A549 (cell line): Measurements from ENCODE around the gene PROC. TPM values are rescaled to one million over a fixed set of nuclear protein-coding genes. Genes with fewer than 3 reads are reported as not detected.

ENCODE experiments used
- CBX8 ChIP-seq: fragments of 200-600 bp; sonication (generic); IDR thresholded peaks from 2 replicates; pipeline ENCODE4 v1.6.1; 2016
- CEBPB ChIP-seq, 2 experiments: fragments of >200 bp in 1 of 2; sonication (Bioruptor Twin) in 1 of 2; formaldehyde crosslinking in 1 of 2; IDR thresholded peaks; 2 replicates each; pipeline ENCODE4 v1.6.1; 2012 to 2016
- EHF ChIP-seq: fragments of 250-450 bp; sonication (Bioruptor Pico); IDR thresholded peaks from 2 replicates; pipeline ENCODE4 v1.5.0; 2020; ENCODE audit warnings: mild to moderate bottlenecking
- EHMT2 ChIP-seq: fragments of 200-600 bp; sonication (generic); IDR thresholded peaks from 2 replicates; pipeline ENCODE4 v1.6.1; 2016; ENCODE audit warnings: antibody characterized with exemption, low read depth, mild to moderate bottlenecking, moderate library complexity
- ESRRA ChIP-seq: fragments of 150-350 bp; IDR thresholded peaks from 2 replicates; pipeline ENCODE4 v1.6.1; 2014; ENCODE audit warnings: mild to moderate bottlenecking, low read length, borderline replicate concordance
- FOSL2 ChIP-seq, 2 experiments: fragments of 450-650 bp in 1 of 2; fragments of >200 bp in 1 of 2; sonication (Bioruptor Twin) in 1 of 2; formaldehyde crosslinking; IDR thresholded peaks; 2 replicates each; pipeline versions ENCODE4 v1.5.0 to v1.6.1; 2016 to 2020; ENCODE audit warnings: mild to moderate bottlenecking in 1 of 2, moderate library complexity in 1 of 2
- FOXS1 ChIP-seq: fragments of 250-450 bp; sonication (Bioruptor Pico); IDR thresholded peaks from 2 replicates; pipeline ENCODE4 v1.5.0; 2020; ENCODE audit warnings: mild to moderate bottlenecking, moderate library complexity
- GATA3 ChIP-seq: IDR thresholded peaks from 2 replicates; pipeline ENCODE4 v1.6.1; 2012; ENCODE audit warnings: borderline replicate concordance
- HEYL ChIP-seq: fragments of 250-450 bp; sonication (Bioruptor Pico); IDR thresholded peaks from 2 replicates; pipeline ENCODE4 v1.8.0; 2021; ENCODE audit warnings: mild to moderate bottlenecking, moderate library complexity
- HOXB13 ChIP-seq: fragments of 250-450 bp; sonication (Bioruptor Pico); IDR thresholded peaks from 2 replicates; pipeline ENCODE4 v1.5.0; 2020; ENCODE audit warnings: low read depth, mild to moderate bottlenecking, moderate library complexity
- JUNB ChIP-seq: fragments of >200 bp; sonication (Bioruptor Twin); formaldehyde crosslinking; IDR thresholded peaks from 2 replicates; pipeline ENCODE4 v1.6.1; 2016
- NPAS2 ChIP-seq: fragments of 250-450 bp; sonication (Bioruptor Pico); IDR thresholded peaks from 2 replicates; pipeline ENCODE4 v1.8.0; 2022; ENCODE audit warnings: mild to moderate bottlenecking, moderate library complexity, borderline replicate concordance
- PHF8 ChIP-seq: fragments of 200-600 bp; sonication (generic); IDR thresholded peaks from 2 replicates; pipeline ENCODE4 v1.6.1; 2016; ENCODE audit warnings: low read depth, mild to moderate bottlenecking, antibody characterized with exemption, moderate library complexity, borderline replicate concordance
- POLR2A ChIP-seq: IDR thresholded peaks from 2 replicates; pipeline ENCODE4 v1.6.1; 2012; ENCODE audit warnings: mild to moderate bottlenecking, low read length
- POLR2AphosphoS2 ChIP-seq: conservative IDR thresholded peaks from 2 replicates; pipeline ENCODE4 v1.6.1; 2012; ENCODE audit warnings: low read length, improper control_type of control experiment, inconsistent platforms
- RAD21 ChIP-seq, 2 experiments: fragments of >200 bp in 1 of 2; sonication (Bioruptor Twin) in 1 of 2; formaldehyde crosslinking in 1 of 2; IDR thresholded peaks in 1 of 2; conservative IDR thresholded peaks in 1 of 2; 2 replicates in 1 of 2; 3 replicates in 1 of 2; pipeline ENCODE4 v1.6.1; 2012 to 2018; ENCODE audit warnings: inconsistent platforms in 1 of 2
- RARB ChIP-seq: fragments of 250-450 bp; sonication (Bioruptor Pico); IDR thresholded peaks from 2 replicates; pipeline ENCODE4 v1.8.0; 2021; ENCODE audit warnings: mild to moderate bottlenecking, moderate library complexity
- RNF2 ChIP-seq: fragments of 200-600 bp; sonication (generic); IDR thresholded peaks from 2 replicates; pipeline ENCODE4 v1.6.1; 2016; ENCODE audit warnings: low read depth, mild to moderate bottlenecking, antibody characterized with exemption, moderate library complexity, borderline replicate concordance
- TFCP2L1 ChIP-seq: fragments of 250-450 bp; sonication (Bioruptor Pico); IDR thresholded peaks from 2 replicates; pipeline ENCODE4 v1.5.0; 2021; ENCODE audit warnings: mild to moderate bottlenecking
- TP53 ChIP-seq: fragments of 250-450 bp; sonication (Bioruptor Pico); IDR thresholded peaks from 2 replicates; pipeline ENCODE4 v1.5.0; 2021; ENCODE audit warnings: mild to moderate bottlenecking, moderate library complexity
- ZFP36 ChIP-seq: fragments of 450-650 bp; IDR thresholded peaks from 2 replicates; pipeline ENCODE4 v1.6.1; 2014; ENCODE audit warnings: borderline replicate concordance; ENCODE audit not compliant: partially characterized antibody
- ZNF302 ChIP-seq: fragments of 250-450 bp; sonication (Bioruptor Pico); IDR thresholded peaks from 2 replicates; pipeline ENCODE4 v1.9.0; 2021; ENCODE audit warnings: inconsistent platforms, mild to moderate bottlenecking, moderate library complexity
- ZSCAN20 ChIP-seq: fragments of 250-450 bp; sonication (Bioruptor Pico); IDR thresholded peaks from 2 replicates; pipeline ENCODE4 v1.8.0; 2022; ENCODE audit warnings: mild to moderate bottlenecking, moderate library complexity
- polyA plus RNA-seq, 4 experiments: library from polyadenylated mRNA; depleted of rRNA in 3 of 4; stranded (reverse); fragments of >200 nt; fragmentation: RNase III in 1 of 4; extraction: RNeasy Plus Mini Kit Qiagen cat#74134 plus additional on column Dnase treatment in 1 of 4; gene quantifications; 2 replicates in 3 of 4; 3 replicates in 1 of 4; pipeline ENCODE4 v1.2.3, GENCODE V29; 2011 to 2017
- TF ChIP-seq, protein P1 (sequence below): fragments of 250-450 bp; sonication (Bioruptor Pico); IDR thresholded peaks from 2 replicates; pipeline ENCODE4 v1.5.0; 2021; ENCODE audit warnings: mild to moderate bottlenecking, moderate library complexity, borderline replicate concordance
- TF ChIP-seq, protein P2 (sequence below): fragments of 250-450 bp; sonication (Bioruptor Pico); IDR thresholded peaks from 2 replicates; pipeline ENCODE4 v1.5.0; 2020; ENCODE audit warnings: low read depth, mild to moderate bottlenecking, moderate library complexity
- TF ChIP-seq, protein P3 (sequence below): fragments of 450-650 bp; IDR thresholded peaks from 2 replicates; pipeline ENCODE4 v1.6.1; 2014; ENCODE audit warnings: antibody characterized with exemption
- TF ChIP-seq, protein P4 (sequence below): fragments of >200 bp; sonication (Bioruptor Twin); formaldehyde crosslinking; IDR thresholded peaks from 2 replicates; pipeline ENCODE4 v1.6.1; 2016

The PROC gene
- polyA plus RNA-seq, 2 of the 4 experiments (the other 2 are of a cell fraction), result 2.0 to 7.9 TPM

DNA sequence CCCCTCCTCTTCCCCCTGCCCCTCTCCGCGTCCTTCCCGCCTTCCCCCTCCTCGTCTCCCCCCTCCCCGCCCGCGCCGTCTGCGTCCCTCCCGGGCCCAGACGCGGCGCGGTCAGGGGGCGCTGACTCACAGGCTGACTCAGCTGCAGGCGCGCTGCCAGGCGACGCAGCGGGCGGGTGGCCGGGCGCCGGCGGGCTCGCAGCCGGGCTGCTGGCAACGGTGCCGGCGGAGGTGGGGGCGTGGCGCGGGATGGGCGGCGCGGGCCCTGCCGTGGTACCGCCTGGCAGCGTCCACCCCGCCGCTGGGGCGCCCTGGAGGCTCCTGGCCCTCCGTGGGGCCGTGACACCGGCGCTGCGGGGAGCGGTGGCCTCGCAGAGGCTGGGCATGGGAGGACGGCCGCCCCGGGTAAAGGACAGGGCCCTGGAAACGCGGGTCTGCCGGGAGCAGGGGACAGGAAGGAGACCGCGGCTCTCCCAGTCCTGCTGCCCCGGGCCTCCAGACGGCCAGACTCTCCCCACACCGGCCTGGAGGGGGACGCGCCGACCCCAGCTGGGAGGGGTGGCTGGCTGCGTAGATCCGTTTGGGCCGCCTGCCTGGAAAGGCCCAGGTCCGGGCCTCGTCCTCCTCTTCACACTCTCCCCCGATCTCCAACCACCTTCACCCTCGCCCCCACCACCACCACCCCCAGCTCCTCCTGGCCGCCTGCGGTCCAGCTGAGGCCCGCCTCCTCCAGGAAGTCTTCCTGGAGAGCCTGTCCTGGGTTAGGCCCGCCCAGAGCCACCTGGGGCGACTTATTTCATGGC lies 10.0 kb upstream of the PROC start (continued):
- TF ChIP-seq, protein P1, sequence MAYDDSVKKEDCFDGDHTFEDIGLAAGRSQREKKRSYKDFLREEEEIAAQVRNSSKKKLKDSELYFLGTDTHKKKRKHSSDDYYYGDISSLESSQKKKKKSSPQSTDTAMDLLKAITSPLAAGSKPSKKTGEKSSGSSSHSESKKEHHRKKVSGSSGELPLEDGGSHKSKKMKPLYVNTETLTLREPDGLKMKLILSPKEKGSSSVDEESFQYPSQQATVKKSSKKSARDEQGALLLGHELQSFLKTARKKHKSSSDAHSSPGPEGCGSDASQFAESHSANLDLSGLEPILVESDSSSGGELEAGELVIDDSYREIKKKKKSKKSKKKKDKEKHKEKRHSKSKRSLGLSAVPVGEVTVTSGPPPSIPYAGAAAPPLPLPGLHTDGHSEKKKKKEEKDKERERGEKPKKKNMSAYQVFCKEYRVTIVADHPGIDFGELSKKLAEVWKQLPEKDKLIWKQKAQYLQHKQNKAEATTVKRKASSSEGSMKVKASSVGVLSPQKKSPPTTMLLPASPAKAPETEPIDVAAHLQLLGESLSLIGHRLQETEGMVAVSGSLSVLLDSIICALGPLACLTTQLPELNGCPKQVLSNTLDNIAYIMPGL (CRISPR knock-in tag), result no peak
- TF ChIP-seq CBX8, result no peak
- TF ChIP-seq EHMT2, result no peak
- no peak for TF ChIP-seq FOXS1
- peak; percentile 97 for TF ChIP-seq JUNB
- 0 out of 2 replicates have a peak, but pooled peaks have one; percentile 12 for TF ChIP-seq TP53 (CRISPR knock-in tag)
- TF ChIP-seq HOXB13 (CRISPR knock-in tag), result no peak
- peak; percentile 98 for TF ChIP-seq FOSL2 (IDR thresholded peaks at IDR 0.05)
- peak; percentile 99 for TF ChIP-seq FOSL2 (CRISPR knock-in tag; IDR thresholded peaks at IDR 0.05)
- peak; percentile 84 for TF ChIP-seq GATA3
- no peak for TF ChIP-seq RARB (CRISPR knock-in tag)
- peak; percentile 86; the same call in 1 of the 2 replicates for TF ChIP-seq TFCP2L1
- peak; percentile 67; the same call in 1 of the 2 replicates for TF ChIP-seq PHF8
- TF ChIP-seq NPAS2 (CRISPR knock-in tag), result no peak
- TF ChIP-seq, protein P2, sequence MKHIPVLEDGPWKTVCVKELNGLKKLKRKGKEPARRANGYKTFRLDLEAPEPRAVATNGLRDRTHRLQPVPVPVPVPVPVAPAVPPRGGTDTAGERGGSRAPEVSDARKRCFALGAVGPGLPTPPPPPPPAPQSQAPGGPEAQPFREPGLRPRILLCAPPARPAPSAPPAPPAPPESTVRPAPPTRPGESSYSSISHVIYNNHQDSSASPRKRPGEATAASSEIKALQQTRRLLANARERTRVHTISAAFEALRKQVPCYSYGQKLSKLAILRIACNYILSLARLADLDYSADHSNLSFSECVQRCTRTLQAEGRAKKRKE (CRISPR knock-in tag), result 0 out of 2 replicates have a peak, but pooled peaks have one; percentile 12
- no peak for TF ChIP-seq ZNF302 (CRISPR knock-in tag)
- peak; percentile 99 for TF ChIP-seq ZFP36
- 0 out of 2 replicates have a peak, but pooled peaks have one; percentile 16 for TF ChIP-seq EHF (CRISPR knock-in tag)
- no peak for TF ChIP-seq HEYL (CRISPR knock-in tag)
- TF ChIP-seq RAD21 (conservative IDR thresholded peaks at IDR 0.05 in 1 of 2, IDR thresholded peaks at IDR 0.05 in 1 of 2), result peak in 1 of 2 experiments; percentile 32; a peak in 2 of 5 replicates
- TF ChIP-seq POLR2AphosphoS2, result no peak
- no peak for TF ChIP-seq RNF2
- TF ChIP-seq, protein P3, sequence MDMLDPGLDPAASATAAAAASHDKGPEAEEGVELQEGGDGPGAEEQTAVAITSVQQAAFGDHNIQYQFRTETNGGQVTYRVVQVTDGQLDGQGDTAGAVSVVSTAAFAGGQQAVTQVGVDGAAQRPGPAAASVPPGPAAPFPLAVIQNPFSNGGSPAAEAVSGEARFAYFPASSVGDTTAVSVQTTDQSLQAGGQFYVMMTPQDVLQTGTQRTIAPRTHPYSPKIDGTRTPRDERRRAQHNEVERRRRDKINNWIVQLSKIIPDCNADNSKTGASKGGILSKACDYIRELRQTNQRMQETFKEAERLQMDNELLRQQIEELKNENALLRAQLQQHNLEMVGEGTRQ, result no peak
- TF ChIP-seq, protein P4, sequence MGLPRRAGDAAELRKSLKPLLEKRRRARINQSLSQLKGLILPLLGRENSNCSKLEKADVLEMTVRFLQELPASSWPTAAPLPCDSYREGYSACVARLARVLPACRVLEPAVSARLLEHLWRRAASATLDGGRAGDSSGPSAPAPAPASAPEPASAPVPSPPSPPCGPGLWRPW, result peak; percentile 72
- TF ChIP-seq ZSCAN20, result no peak
- peak in 1 of 2 experiments; percentile 21; a peak in 1 of 4 replicates for TF ChIP-seq CEBPB (IDR thresholded peaks at IDR 0.05)
- no peak for TF ChIP-seq ESRRA
- peak; percentile 48; the same call in 1 of the 2 replicates for TF ChIP-seq POLR2A
